Transverse colon (tissue), 4 donors: ENCODE data around the gene HSD17B12. TPM values are rescaled to one million over a fixed set of nuclear protein-coding genes. Genes with fewer than 3 reads are reported as not detected.

Experiments used
- DNase-seq: peaks from one replicate; pipeline ENCODE4 v3.0.0-alpha.2; 2019
- H3K27ac ChIP-seq, 4 donors: fragments of 200-600 bp; sonication (generic); 2 replicates each; pipeline ENCODE4 v1.5.1; 2016 to 2018; ENCODE audit warnings: inconsistent platforms in 4 of 4
- H3K27me3 ChIP-seq: fragments of 200-600 bp; sonication (generic); 2 replicates; pipeline ENCODE4 v1.5.1; 2017; ENCODE audit warnings: inconsistent platforms
- H3K36me3 ChIP-seq, 4 donors: fragments of 200-600 bp; sonication (generic); 2 replicates each; pipeline ENCODE4 v1.5.1; 2017 to 2019; ENCODE audit warnings: inconsistent platforms in 4 of 4
- H3K4me1 ChIP-seq, 4 donors: fragments of 200-600 bp; sonication (generic); 2 replicates each; pipeline ENCODE4 v1.5.1; 2017 to 2020; ENCODE audit warnings: inconsistent platforms in 4 of 4
- H3K4me3 ChIP-seq, 4 donors: fragments of 200-600 bp; sonication (generic); 1 replicate in 1 of 4; 2 replicates in 3 of 4; pipeline versions ENCODE4 v1.5.1 to v1.6.1; 2017 to 2019; ENCODE audit warnings: inconsistent platforms in 4 of 4
- H3K9me3 ChIP-seq, 2 donors: fragments of 200-600 bp; sonication (generic); 2 replicates each; pipeline ENCODE4 v1.5.1; 2017 to 2019; ENCODE audit warnings: inconsistent platforms in 2 of 2
- EP300 ChIP-seq: sonication (generic); formaldehyde crosslinking; IDR thresholded peaks from one replicate; pipeline ENCODE4 v1.6.1; 2017; ENCODE audit warnings: antibody characterized with exemption, low read depth
- POLR2A ChIP-seq: fragments of 450-650 bp; IDR thresholded peaks from one replicate; pipeline ENCODE4 v1.6.1; 2016; ENCODE audit warnings: antibody characterized with exemption, mild to moderate bottlenecking, moderate library complexity
- POLR2AphosphoS5 ChIP-seq, 3 donors: sonication (generic); formaldehyde crosslinking; IDR thresholded peaks; one replicate each; pipeline ENCODE4 v1.6.1; 2016; ENCODE audit warnings: antibody characterized with exemption in 3 of 3
- whole genome bisulfite sequencing, 2 donors: methylation state at CpG; one replicate each; pipeline ENCODE4 v1.1.5; 2018; ENCODE audit warnings: low coverage in 1 of 2; 5-methylcytosine and 5-hydroxymethylcytosine counted together
- in situ Hi-C, 4 donors: fragments of 200-750 bp; cut with MboI; loops; one replicate each; pipeline versions ENCODE4 v1.15.0 to v1.15.1; 2017; ENCODE audit warnings: low sequenced_read_pairs in 3 of 4, low pct_ligation_motif_present in 1 of 4, low pct_unique_long_range_greater_than_20kb in 1 of 4
- intact Hi-C: fragments of 100-400 bp; cut with DNase I; formaldehyde crosslinking; loops from one replicate; pipeline ENCODE4 v1.15.1; 2023; ENCODE audit warnings: low total_unique reads
- total RNA-seq, 4 donors: library from RNA; depleted of rRNA; stranded (reverse); fragments of >200 nt; gene quantifications; one replicate each; pipeline ENCODE4 v1.1.0, GENCODE V29; 2016
- TF ChIP-seq, protein P1 (sequence below), 5 experiments: fragments of 200-600 bp in 3 of 5; fragments of 450-650 bp in 2 of 5; sonication (generic) in 3 of 5; IDR thresholded peaks; 1 replicate in 2 of 5; 2 replicates in 3 of 5; pipeline ENCODE4 v1.5.1; 2016 to 2017; ENCODE audit warnings: antibody characterized with exemption in 5 of 5, inconsistent platforms in 3 of 5, mild to moderate bottlenecking in 2 of 5, moderate library complexity in 1 of 5

The HSD17B12 gene
- total RNA-seq, 4 donors from 2014 or later = 33.3 to 65.7 (median 47.1) TPM

DNA sequence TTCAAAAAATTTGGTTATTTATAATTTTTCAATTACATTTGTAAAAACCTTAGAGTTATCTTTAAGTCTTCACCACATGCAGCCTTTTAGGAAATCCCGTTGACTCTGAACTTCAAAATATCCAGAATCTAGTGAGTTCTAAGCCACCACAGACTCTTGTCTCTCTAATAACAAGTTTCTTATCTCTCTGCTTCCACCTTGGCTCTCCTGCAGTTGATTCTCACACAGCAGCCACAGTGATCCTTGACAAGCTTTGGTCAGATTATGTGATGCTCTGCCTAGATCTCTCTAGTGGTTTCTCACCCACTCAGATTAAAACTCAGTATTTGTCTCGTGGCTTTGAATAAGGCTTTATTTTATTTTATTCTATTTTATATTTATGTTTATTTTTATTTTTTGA lies 8.6 kb downstream of the HSD17B12 start:
- no peaks in the 10 kb centered on the region for H3K9me3 ChIP-seq
- in situ Hi-C loops = no loop called here
- H3K27me3 ChIP-seq = no peaks in the 10 kb centered on the region
- WGBS, 2 donors = 78 to 88% methylated on average over 2 of the region's 2 CpGs
- H3K4me3 ChIP-seq = no peak overlapping the region
- H3K27ac ChIP-seq = no peak overlapping the region
- peaks cover 0 to 3% (median 0%) of the 10 kb centered on the region in 4 donors for H3K4me1 ChIP-seq
- TF ChIP-seq, protein P1, sequence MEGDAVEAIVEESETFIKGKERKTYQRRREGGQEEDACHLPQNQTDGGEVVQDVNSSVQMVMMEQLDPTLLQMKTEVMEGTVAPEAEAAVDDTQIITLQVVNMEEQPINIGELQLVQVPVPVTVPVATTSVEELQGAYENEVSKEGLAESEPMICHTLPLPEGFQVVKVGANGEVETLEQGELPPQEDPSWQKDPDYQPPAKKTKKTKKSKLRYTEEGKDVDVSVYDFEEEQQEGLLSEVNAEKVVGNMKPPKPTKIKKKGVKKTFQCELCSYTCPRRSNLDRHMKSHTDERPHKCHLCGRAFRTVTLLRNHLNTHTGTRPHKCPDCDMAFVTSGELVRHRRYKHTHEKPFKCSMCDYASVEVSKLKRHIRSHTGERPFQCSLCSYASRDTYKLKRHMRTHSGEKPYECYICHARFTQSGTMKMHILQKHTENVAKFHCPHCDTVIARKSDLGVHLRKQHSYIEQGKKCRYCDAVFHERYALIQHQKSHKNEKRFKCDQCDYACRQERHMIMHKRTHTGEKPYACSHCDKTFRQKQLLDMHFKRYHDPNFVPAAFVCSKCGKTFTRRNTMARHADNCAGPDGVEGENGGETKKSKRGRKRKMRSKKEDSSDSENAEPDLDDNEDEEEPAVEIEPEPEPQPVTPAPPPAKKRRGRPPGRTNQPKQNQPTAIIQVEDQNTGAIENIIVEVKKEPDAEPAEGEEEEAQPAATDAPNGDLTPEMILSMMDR (IDR thresholded peaks at IDR 0.05) = no peak
- TF ChIP-seq POLR2AphosphoS5 (IDR thresholded peaks at IDR 0.05) (no peak), POLR2A (no peak), EP300 (no peak)
- DNase-seq = no peak
- intact Hi-C loops = loop anchor here (10.0 kb wide), 1 partner anchor 346 kb away; no protein-coding TSS in a partner anchor
- no peaks in the 10 kb centered on the region for H3K36me3 ChIP-seq

DNA sequence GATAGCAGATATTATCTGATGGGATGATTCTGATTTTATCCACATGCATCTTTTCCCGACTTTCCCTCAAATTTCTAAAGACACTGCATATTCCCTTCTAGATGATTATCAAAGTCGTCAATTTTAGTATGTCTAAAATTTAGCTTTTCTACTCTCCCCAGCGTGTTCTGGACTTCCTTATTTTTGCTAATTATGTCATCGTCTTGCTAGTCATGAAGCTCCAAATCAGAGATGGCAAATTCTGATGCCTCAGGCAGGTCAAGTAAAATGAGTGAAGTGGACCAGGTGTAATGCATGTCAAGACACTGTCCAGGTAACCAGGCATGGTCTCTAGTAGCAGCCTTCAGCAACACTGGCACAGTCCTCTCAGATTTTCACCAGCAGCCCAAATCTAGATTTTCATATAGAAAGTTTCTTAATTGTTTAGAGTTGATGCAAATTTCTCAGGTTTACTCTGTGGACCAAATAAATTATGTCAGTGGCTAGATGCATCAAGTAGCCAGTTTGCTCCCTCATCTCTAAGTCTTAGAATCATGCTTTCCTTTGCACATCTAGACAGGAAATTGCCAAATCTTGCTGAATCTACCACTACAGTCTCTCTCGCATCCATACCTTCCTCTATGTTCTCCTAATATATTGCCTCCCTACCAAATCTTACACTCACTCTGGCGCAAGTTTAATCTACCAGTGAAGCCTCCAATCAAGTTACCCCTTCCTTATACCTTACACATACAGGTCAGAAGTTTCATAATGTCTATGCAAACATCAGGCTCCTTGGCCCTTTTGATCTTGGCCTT lies 10.6 kb downstream of the HSD17B12 start:
- H3K36me3 ChIP-seq = no peaks in the 10 kb centered on the region
- DNase-seq = no peak
- intact Hi-C loops = no loop called here
- in situ Hi-C loops = no loop called here
- H3K4me1 ChIP-seq = peaks cover 0 to 3% (median 0%) of the 10 kb centered on the region in 4 donors
- no peak overlapping the region for H3K4me3 ChIP-seq
- no peaks in the 10 kb centered on the region for H3K27me3 ChIP-seq
- WGBS, 2 donors = 84 to 85% methylated on average over 6 of the region's 6 CpGs
- no peaks in the 10 kb centered on the region for H3K9me3 ChIP-seq
- no peak for TF ChIP-seq POLR2A
- TF ChIP-seq EP300 = no peak
- TF ChIP-seq, protein P1 (IDR thresholded peaks at IDR 0.05) = no peak
- no peak for TF ChIP-seq POLR2AphosphoS5 (IDR thresholded peaks at IDR 0.05)
- H3K27ac ChIP-seq = no peak overlapping the region

DNA sequence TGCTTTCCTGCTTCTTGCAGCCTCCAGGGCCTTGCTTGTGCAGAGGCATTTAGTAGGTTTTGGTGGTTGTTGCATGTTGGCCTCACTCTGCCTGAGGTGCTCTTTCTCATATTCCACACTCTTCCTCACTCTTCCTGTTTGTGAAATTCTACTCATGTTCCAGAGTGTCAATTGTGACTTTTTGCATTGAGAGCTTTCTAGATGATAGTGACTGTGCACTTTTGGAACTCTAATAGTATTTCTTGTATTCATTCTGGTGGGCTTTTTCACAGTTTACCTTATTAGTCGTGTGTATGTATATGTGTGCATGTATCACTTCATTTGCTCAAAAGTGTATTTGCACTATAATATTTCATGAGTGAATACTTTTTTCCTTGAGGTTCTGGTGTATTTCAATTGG lies 11.3 kb downstream of the HSD17B12 start:
- Histone ChIP-seq H3K4me3 (no peak overlapping the region), H3K9me3 (no peaks in the 10 kb centered on the region), H3K4me1 (peaks cover 0 to 3% (median 0%) of the 10 kb centered on the region in 4 donors), H3K27ac (no peak overlapping the region), H3K27me3 (no peaks in the 10 kb centered on the region), H3K36me3 (no peaks in the 10 kb centered on the region)
- WGBS, 2 donors = 81 to 100% methylated on average over 1 of the region's 1 CpG
- TF ChIP-seq EP300 (no peak), POLR2AphosphoS5 (IDR thresholded peaks at IDR 0.05) (no peak)
- intact Hi-C loops (no loop called here), in situ Hi-C loops (no loop called here)
- no peak for DNase-seq

DNA sequence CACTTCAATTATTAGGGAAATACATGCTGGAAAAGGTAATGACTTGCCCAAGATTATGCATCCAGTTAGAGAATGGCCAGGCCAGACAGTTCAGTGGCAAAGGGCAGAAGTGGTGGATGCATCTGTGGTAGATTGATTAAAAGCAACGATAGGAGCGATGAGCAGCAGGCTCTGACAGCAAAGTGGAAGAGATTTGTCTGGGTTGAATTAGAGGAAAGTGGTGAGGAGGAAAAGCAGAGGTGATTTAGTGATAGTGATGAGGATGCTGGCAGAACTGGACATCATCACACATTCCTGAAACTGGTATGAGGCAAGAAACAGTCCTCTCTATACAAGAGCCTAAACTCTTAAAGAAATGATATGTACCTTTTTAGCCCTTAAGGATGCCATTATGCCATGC lies 12.5 kb downstream of the HSD17B12 start:
- Histone ChIP-seq H3K36me3 (no peaks in the 10 kb centered on the region), H3K4me1 (peaks cover 0 to 2% (median 0%) of the 10 kb centered on the region in 4 donors), H3K27me3 (no peaks in the 10 kb centered on the region), H3K27ac (no peak overlapping the region), H3K4me3 (no peak overlapping the region), H3K9me3 (no peaks in the 10 kb centered on the region)
- TF ChIP-seq, protein P1 (IDR thresholded peaks at IDR 0.05) = no peak
- no peak for TF ChIP-seq POLR2A
- TF ChIP-seq EP300 = no peak
- TF ChIP-seq POLR2AphosphoS5 (IDR thresholded peaks at IDR 0.05) = no peak
- in situ Hi-C loops = no loop called here
- intact Hi-C loops = no loop called here
- DNase-seq = no peak
- WGBS, 2 donors = 95 to 100% methylated on average over 2 of the region's 2 CpGs
